Lung (tissue), 12 donors: ENCODE measurements around the gene PAK1. TPM values are rescaled to one million over a fixed set of nuclear protein-coding genes. Genes with fewer than 3 reads are reported as not detected.

Experiments used
- ATAC-seq: fragments of 200-7000 bp; cut with Tn5 transposase; one replicate; pipeline ENCODE4 v1.9.1; 2020; ENCODE audit warnings: moderate number of reproducible peaks; ENCODE audit not compliant: insufficient read depth, low FRiP score
- DNase-seq, 3 donors: peaks; one replicate each; pipeline ENCODE4 v3.0.0-alpha.2; 2013 to 2017
- H3K27ac ChIP-seq, 2 donors: one replicate each; pipeline ENCODE4 v1.5.1; 2013; ENCODE audit warnings: mild to moderate bottlenecking in 2 of 2, moderate library complexity in 2 of 2, control low read depth in 1 of 2, inconsistent platforms in 1 of 2, low read depth in 1 of 2, low read length in 1 of 2
- H3K27me3 ChIP-seq, 3 donors: one replicate each; pipeline ENCODE4 v1.5.1; 2013; ENCODE audit warnings: low read length in 2 of 3; ENCODE audit not compliant: control insufficient read depth in 3 of 3, insufficient read depth in 3 of 3
- H3K36me3 ChIP-seq, 4 donors: one replicate each; pipeline ENCODE4 v1.5.1; 2013; ENCODE audit warnings: low read length in 4 of 4, mild to moderate bottlenecking in 1 of 4, moderate library complexity in 1 of 4; ENCODE audit not compliant: control insufficient read depth in 4 of 4, insufficient read depth in 4 of 4
- H3K4me1 ChIP-seq, 5 donors: one replicate each; pipeline ENCODE4 v1.5.1; 2013; ENCODE audit warnings: low read length in 5 of 5, mild to moderate bottlenecking in 2 of 5, moderate library complexity in 1 of 5; ENCODE audit not compliant: control insufficient read depth in 5 of 5, insufficient read depth in 5 of 5
- H3K4me3 ChIP-seq: one replicate; pipeline ENCODE4 v1.5.1; 2013; ENCODE audit warnings: mild to moderate bottlenecking, control low read depth, moderate library complexity
- H3K9ac ChIP-seq, 2 donors: one replicate each; pipeline ENCODE4 v1.5.1; 2013; ENCODE audit warnings: low read length in 2 of 2, control low read depth in 1 of 2; ENCODE audit not compliant: insufficient read depth in 1 of 2
- H3K9me3 ChIP-seq, 4 donors: one replicate each; pipeline ENCODE4 v1.5.1; 2013; ENCODE audit warnings: low read length in 3 of 4, mild to moderate bottlenecking in 1 of 4, moderate library complexity in 1 of 4; ENCODE audit not compliant: control insufficient read depth in 4 of 4, insufficient read depth in 3 of 4
- WGBS, 2 donors: extraction: QIAGEN DNeasy Blood & Tissue Kit; methylation state at CpG; one replicate each; pipeline ENCODE4 v1.1.7; 2013; 5-methylcytosine and 5-hydroxymethylcytosine counted together
- polyA plus RNA-seq, 2 donors: library from polyadenylated mRNA; stranded (reverse); fragments of 200-250 nt; gene quantifications; one replicate each; pipeline ENCODE4 v1.2.1, GENCODE V29; 2013
- total RNA-seq, 2 donors: library from RNA; depleted of rRNA in 1 of 2; stranded (reverse); fragments of >200 nt in 1 of 2; gene quantifications; one replicate each; pipeline ENCODE4 v1.2.1, GENCODE V29; 2014 to 2021
- TF ChIP-seq, protein P1 (sequence below): IDR thresholded peaks from 2 replicates; pipeline ENCODE4 v1.5.1; 2012; ENCODE audit warnings: mild to moderate bottlenecking; ENCODE audit errors: control extremely low read depth, extremely low read depth
- donor health status: control.
- donor health status: control.
- donor health status: Bipolar disorder and iron deficiency.
- donor health status: healthy.
- donor health status: DM: yes; HTN: yes; CAD: no.

PAK1 gene
- total and polyA plus RNA-seq, 4 donors = 8.4 to 70.6 (median 29.8) TPM

DNA sequence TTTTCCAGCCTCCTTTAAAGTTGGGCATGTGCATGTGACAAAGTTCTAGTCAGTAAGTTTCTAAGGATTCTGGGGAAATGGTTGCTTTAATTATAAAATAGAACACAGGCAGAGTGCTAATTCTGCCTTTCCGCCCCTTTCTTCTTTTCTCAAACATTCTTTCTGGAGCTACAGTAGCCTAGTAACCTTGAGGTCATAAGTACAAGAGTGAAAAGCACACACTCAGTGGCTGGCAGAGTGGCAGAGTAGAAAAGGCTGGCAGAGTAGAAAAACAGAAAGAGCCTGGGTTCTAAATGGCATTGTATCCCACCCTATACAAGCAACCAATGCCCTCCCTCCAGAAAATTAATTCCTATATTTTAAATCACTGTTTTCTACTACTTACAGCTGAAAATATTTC lies 51.2 kb downstream of the PAK1 start:
- TF ChIP-seq, protein P1, sequence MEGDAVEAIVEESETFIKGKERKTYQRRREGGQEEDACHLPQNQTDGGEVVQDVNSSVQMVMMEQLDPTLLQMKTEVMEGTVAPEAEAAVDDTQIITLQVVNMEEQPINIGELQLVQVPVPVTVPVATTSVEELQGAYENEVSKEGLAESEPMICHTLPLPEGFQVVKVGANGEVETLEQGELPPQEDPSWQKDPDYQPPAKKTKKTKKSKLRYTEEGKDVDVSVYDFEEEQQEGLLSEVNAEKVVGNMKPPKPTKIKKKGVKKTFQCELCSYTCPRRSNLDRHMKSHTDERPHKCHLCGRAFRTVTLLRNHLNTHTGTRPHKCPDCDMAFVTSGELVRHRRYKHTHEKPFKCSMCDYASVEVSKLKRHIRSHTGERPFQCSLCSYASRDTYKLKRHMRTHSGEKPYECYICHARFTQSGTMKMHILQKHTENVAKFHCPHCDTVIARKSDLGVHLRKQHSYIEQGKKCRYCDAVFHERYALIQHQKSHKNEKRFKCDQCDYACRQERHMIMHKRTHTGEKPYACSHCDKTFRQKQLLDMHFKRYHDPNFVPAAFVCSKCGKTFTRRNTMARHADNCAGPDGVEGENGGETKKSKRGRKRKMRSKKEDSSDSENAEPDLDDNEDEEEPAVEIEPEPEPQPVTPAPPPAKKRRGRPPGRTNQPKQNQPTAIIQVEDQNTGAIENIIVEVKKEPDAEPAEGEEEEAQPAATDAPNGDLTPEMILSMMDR = no peak
- Histone ChIP-seq H3K9ac (no peak overlapping the region), H3K27me3 (no peaks in the 10 kb centered on the region), H3K4me1 (peaks cover 0 to 4% (median 0%) of the 10 kb centered on the region in 5 donors), H3K27ac (no peak overlapping the region), H3K36me3 (no peaks in the 10 kb centered on the region), H3K9me3 (no peaks in the 10 kb centered on the region), H3K4me3 (no peak overlapping the region)
- WGBS, 2 donors = 81 to 83% methylated on average over 1 of the region's 1 CpG
- ATAC-seq (no peak), DNase-seq (peak in 1 of 3 donors; percentile 26)

GRCh38 chr11:77421041-77421723 lies 52.7 kb downstream of the PAK1 start:
- ATAC-seq = no peak
- H3K27me3 ChIP-seq = no peaks in the 10 kb centered on the region
- WGBS, 2 donors = 77 to 90% methylated on average over 2 of the region's 2 CpGs
- DNase-seq = no peak
- H3K9ac ChIP-seq = no peak overlapping the region
- no peak overlapping the region for H3K27ac ChIP-seq
- H3K9me3 ChIP-seq = no peaks in the 10 kb centered on the region
- H3K4me1 ChIP-seq = peaks cover 0 to 4% (median 0%) of the 10 kb centered on the region in 5 donors
- no peaks in the 10 kb centered on the region for H3K36me3 ChIP-seq
- no peak overlapping the region for H3K4me3 ChIP-seq
- TF ChIP-seq, protein P1 = no peak

DNA sequence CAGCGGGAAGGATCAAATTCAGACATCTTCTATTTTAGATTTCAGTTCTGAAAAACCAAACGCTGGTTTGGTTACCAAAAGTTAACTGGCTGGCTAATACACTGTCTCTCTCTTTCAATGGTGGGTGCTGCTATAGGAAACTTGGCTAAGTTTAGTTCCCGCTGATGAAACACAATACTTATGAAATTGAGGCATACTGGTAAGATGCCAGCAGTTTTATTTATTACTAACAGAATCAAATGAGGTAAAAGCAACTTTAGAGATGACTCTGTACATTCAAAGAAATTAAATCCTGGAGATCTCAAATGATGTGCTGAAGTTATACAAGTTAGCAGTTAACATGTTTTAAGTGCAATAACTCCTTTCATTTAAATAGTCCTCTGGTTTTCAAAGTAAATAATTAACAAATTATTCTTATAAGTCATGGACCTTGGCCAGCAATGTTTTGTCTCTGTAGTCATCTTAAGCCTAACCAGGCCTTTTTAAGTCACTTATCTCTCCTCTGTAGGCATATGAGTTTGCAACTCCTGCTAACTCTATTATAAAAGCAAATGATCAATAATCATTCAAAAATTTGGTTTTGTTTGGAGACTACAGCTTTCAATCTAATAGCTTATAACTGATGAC lies 54.8 kb downstream of the PAK1 start:
- no peak overlapping the region for H3K27ac ChIP-seq
- TF ChIP-seq, protein P1 = no peak
- DNase-seq (peak in 2 of 3 donors; percentile 16 to 37), ATAC-seq (no peak)
- 51 to 72% methylated on average over 3 of the region's 3 CpGs for whole genome bisulfite sequencing, 2 donors
- H3K9ac ChIP-seq = no peak overlapping the region
- H3K9me3 ChIP-seq = no peaks in the 10 kb centered on the region
- H3K27me3 ChIP-seq = no peaks in the 10 kb centered on the region
- peaks cover 0 to 4% (median 0%) of the 10 kb centered on the region in 5 donors for H3K4me1 ChIP-seq
- H3K4me3 ChIP-seq = no peak overlapping the region
- no peaks in the 10 kb centered on the region for H3K36me3 ChIP-seq
